GM12873 (cell line): ENCODE results near the gene SPAG16.

Experiments used
- CTCF ChIP-seq: IDR thresholded peaks from 2 replicates; pipeline ENCODE4 v1.5.1; 2012; ENCODE audit warnings: low read depth, mild to moderate bottlenecking, moderate library complexity, low read length, control low read depth; ENCODE audit not compliant: insufficient read depth; ENCODE audit errors: missing control alignments

The SPAG16 gene

GRCh38 chr2:214130114-214130513 is 845.9 kb downstream of the SPAG16 start:
- no peak for TF ChIP-seq CTCF

GRCh38 chr2:214135966-214136365 is 851.7 kb downstream of the SPAG16 start:
- no peak for TF ChIP-seq CTCF

GRCh38 chr2:214138779-214139178 is 854.5 kb downstream of the SPAG16 start:
- TF ChIP-seq CTCF = no peak

GRCh38 chr2:214139630-214140284 is 855.5 kb downstream of the SPAG16 start:
- TF ChIP-seq CTCF = no peak

GRCh38 chr2:214156971-214157370 is 872.7 kb downstream of the SPAG16 start:
- TF ChIP-seq CTCF = no peak

- TF ChIP-seq CTCF = no peak
These were observed 874.6 kb downstream of the SPAG16 start for GRCh38 chr2:214158851-214159250.

GRCh38 chr2:214169281-214169680 is 885.0 kb downstream of the SPAG16 start:
- TF ChIP-seq CTCF = no peak

- TF ChIP-seq CTCF = no peak
These were observed 885.5 kb downstream of the SPAG16 start for GRCh38 chr2:214169736-214170135.
